WTC11 (cell line): Measurements from ENCODE around the gene TEAD1. TPM values are rescaled to one million over a fixed set of nuclear protein-coding genes. Genes with fewer than 3 reads are reported as not detected.
A peak's percentile ranks its signal among the peaks of the same experiment; 100 is the strongest.

Experiments used
- ATAC-seq: fragments of 200-7000 bp; cut with Tn5 transposase; 2 replicates; pipeline ENCODE4 v1.10.0; 2021; ENCODE audit warnings: mild to moderate bottlenecking, moderate library complexity
- CTCF ChIA-PET: fragments of 300-600 bp; sonication (Branson Sonifier 250); formaldehyde crosslinking; loops from one replicate; lab custom pipeline; 2021; ENCODE audit warnings: antibody characterized with exemption; lab: Charles Lee
- POLR2A ChIA-PET: fragments of 350-600 bp; sonication (Branson Sonifier 250); formaldehyde crosslinking; loops from one replicate; lab custom pipeline; 2021; ENCODE audit warnings: antibody characterized with exemption; lab: Charles Lee
- DNase-seq: peaks from one replicate; pipeline ENCODE4 v3.0.0; 2021; ENCODE audit warnings: low spot score
- H3K27ac Mint-ChIP-seq: 2 replicates; pipeline ENCODE4 v1.8.0; 2021; ENCODE audit warnings: mixed read lengths
- H3K27me3 Mint-ChIP-seq: 2 replicates; pipeline ENCODE4 v1.8.0; 2021; ENCODE audit warnings: low read depth, mild to moderate bottlenecking, moderate library complexity, mixed read lengths
- H3K36me3 Mint-ChIP-seq: 2 replicates; pipeline ENCODE4 v1.8.0; 2021; ENCODE audit warnings: mixed read lengths
- H3K4me1 Mint-ChIP-seq: 2 replicates; pipeline ENCODE4 v1.8.0; 2022; ENCODE audit warnings: mixed read lengths
- H3K4me3 Mint-ChIP-seq: 2 replicates; pipeline ENCODE4 v1.8.0; 2021; ENCODE audit warnings: mild to moderate bottlenecking, moderate library complexity, mixed read lengths
- H3K9me3 Mint-ChIP-seq: 2 replicates; pipeline ENCODE4 v1.8.0; 2021; ENCODE audit warnings: mixed read lengths
- CBFB ChIP-seq: sonication (generic); formaldehyde crosslinking; IDR thresholded peaks from 2 replicates; pipeline ENCODE4 v1.8.1; 2022; ENCODE audit warnings: mild to moderate bottlenecking, low read depth, missing genetic modification reagents
- CREM ChIP-seq: sonication (generic); formaldehyde crosslinking; IDR thresholded peaks from 2 replicates; pipeline ENCODE4 v1.8.1; 2022; ENCODE audit warnings: mild to moderate bottlenecking, missing genetic modification reagents, moderate library complexity
- ELF4 ChIP-seq: sonication (generic); formaldehyde crosslinking; IDR thresholded peaks from 2 replicates; pipeline ENCODE4 v1.8.1; 2022; ENCODE audit warnings: low read depth, mild to moderate bottlenecking, moderate library complexity, missing genetic modification reagents
- EMX1 ChIP-seq: fragments of 250-450 bp; sonication (Bioruptor Pico); IDR thresholded peaks from 2 replicates; pipeline ENCODE4 v1.8.0; 2021; ENCODE audit warnings: mild to moderate bottlenecking
- ESRRA ChIP-seq: sonication (generic); formaldehyde crosslinking; IDR thresholded peaks from 2 replicates; pipeline ENCODE4 v1.8.1; 2022; ENCODE audit warnings: mild to moderate bottlenecking, missing genetic modification reagents, borderline replicate concordance
- FOXK1 ChIP-seq: sonication (generic); formaldehyde crosslinking; IDR thresholded peaks from 2 replicates; pipeline ENCODE4 v1.8.0; 2022; ENCODE audit warnings: mild to moderate bottlenecking, moderate library complexity, missing genetic modification reagents
- GTF2I ChIP-seq: fragments of 250-450 bp; sonication (Bioruptor Pico); conservative IDR thresholded peaks from 2 replicates; pipeline ENCODE4 v1.4.0; 2021; ENCODE audit warnings: mild to moderate bottlenecking
- JUN ChIP-seq: sonication (generic); formaldehyde crosslinking; IDR thresholded peaks from 2 replicates; pipeline ENCODE4 v1.8.0; 2023; ENCODE audit warnings: mild to moderate bottlenecking, missing genetic modification reagents
- KAT7 ChIP-seq: sonication (generic); formaldehyde crosslinking; IDR thresholded peaks from 2 replicates; pipeline ENCODE4 v1.8.1; 2023; ENCODE audit warnings: missing genetic modification reagents, mild to moderate bottlenecking, borderline replicate concordance
- MXD4 ChIP-seq: fragments of 250-450 bp; sonication (Bioruptor Pico); IDR thresholded peaks from 2 replicates; pipeline ENCODE4 v1.8.0; 2021; ENCODE audit warnings: mild to moderate bottlenecking, moderate library complexity, borderline replicate concordance
- MYBL2 ChIP-seq: sonication (generic); formaldehyde crosslinking; IDR thresholded peaks from 2 replicates; pipeline ENCODE4 v1.8.1; 2023; ENCODE audit warnings: mild to moderate bottlenecking, moderate library complexity, missing genetic modification reagents
- NFYB ChIP-seq: sonication (generic); formaldehyde crosslinking; conservative IDR thresholded peaks from 2 replicates; pipeline ENCODE4 v1.8.0; 2022; ENCODE audit warnings: low read depth, missing genetic modification reagents
- PRRX2 ChIP-seq: fragments of 250-450 bp; sonication (Bioruptor Pico); IDR thresholded peaks from 2 replicates; pipeline ENCODE4 v1.8.0; 2021; ENCODE audit warnings: mild to moderate bottlenecking
- TCF7 ChIP-seq: sonication (generic); formaldehyde crosslinking; IDR thresholded peaks from 2 replicates; pipeline ENCODE4 v1.8.0; 2022; ENCODE audit warnings: mild to moderate bottlenecking, low read depth, missing genetic modification reagents, moderate library complexity
- TEAD1 ChIP-seq: sonication (generic); formaldehyde crosslinking; IDR thresholded peaks from 2 replicates; pipeline ENCODE4 v1.8.0; 2022; ENCODE audit warnings: mild to moderate bottlenecking, missing genetic modification reagents
- ZNF138 ChIP-seq: sonication (generic); formaldehyde crosslinking; conservative IDR thresholded peaks from 2 replicates; pipeline ENCODE4 v1.8.1; 2022; ENCODE audit warnings: mild to moderate bottlenecking, moderate library complexity, missing genetic modification reagents
- ZNF232 ChIP-seq: sonication (generic); formaldehyde crosslinking; IDR thresholded peaks from 2 replicates; pipeline ENCODE4 v1.8.0; 2022; ENCODE audit warnings: mild to moderate bottlenecking, missing genetic modification reagents
- ZNF396 ChIP-seq: fragments of 250-450 bp; sonication (Bioruptor Pico); IDR thresholded peaks from 2 replicates; pipeline ENCODE4 v1.8.0; 2021; ENCODE audit warnings: mild to moderate bottlenecking, moderate library complexity, borderline replicate concordance
- ZNF416 ChIP-seq: fragments of 250-450 bp; sonication (Bioruptor Pico); IDR thresholded peaks from 2 replicates; pipeline ENCODE4 v1.9.0; 2021; ENCODE audit warnings: mild to moderate bottlenecking, inconsistent platforms
- total RNA-seq: library from RNA; stranded (reverse); gene quantifications from 3 replicates; pipeline ENCODE4 v1.2.3, GENCODE V29; 2021
- TF ChIP-seq, protein P1 (sequence below): sonication (generic); formaldehyde crosslinking; IDR thresholded peaks from 2 replicates; pipeline ENCODE4 v1.8.1; 2022; ENCODE audit warnings: mild to moderate bottlenecking, moderate library complexity, missing genetic modification reagents
- TF ChIP-seq, protein P2 (sequence below): sonication (generic); formaldehyde crosslinking; IDR thresholded peaks from 2 replicates; pipeline ENCODE4 v1.8.0; 2023; ENCODE audit warnings: missing genetic modification reagents
- TF ChIP-seq, protein P3 (sequence below): sonication (generic); formaldehyde crosslinking; IDR thresholded peaks from 2 replicates; pipeline ENCODE4 v1.8.1; 2023; ENCODE audit warnings: mild to moderate bottlenecking, missing genetic modification reagents
- TF ChIP-seq, protein P4 (sequence below): sonication (generic); formaldehyde crosslinking; IDR thresholded peaks from 2 replicates; pipeline ENCODE4 v1.8.0; 2022; ENCODE audit warnings: mild to moderate bottlenecking, missing genetic modification reagents
- TF ChIP-seq, protein P5 (sequence below): fragments of 250-450 bp; sonication (Bioruptor Pico); IDR thresholded peaks from 2 replicates; pipeline ENCODE4 v1.9.0; 2021; ENCODE audit warnings: mild to moderate bottlenecking
- TF ChIP-seq, protein P6 (sequence below): sonication (generic); formaldehyde crosslinking; IDR thresholded peaks from 2 replicates; pipeline ENCODE4 v1.8.1; 2023; ENCODE audit warnings: mild to moderate bottlenecking, missing genetic modification reagents, moderate library complexity
- TF ChIP-seq, protein P7 (sequence below): fragments of 200-600 bp; IDR thresholded peaks from 2 replicates; pipeline ENCODE4 v1.8.0; 2022; ENCODE audit warnings: antibody characterized with exemption

The TEAD1 gene
- total RNA-seq, 1 experiment from 2014 or later = 79.9 TPM

DNA sequence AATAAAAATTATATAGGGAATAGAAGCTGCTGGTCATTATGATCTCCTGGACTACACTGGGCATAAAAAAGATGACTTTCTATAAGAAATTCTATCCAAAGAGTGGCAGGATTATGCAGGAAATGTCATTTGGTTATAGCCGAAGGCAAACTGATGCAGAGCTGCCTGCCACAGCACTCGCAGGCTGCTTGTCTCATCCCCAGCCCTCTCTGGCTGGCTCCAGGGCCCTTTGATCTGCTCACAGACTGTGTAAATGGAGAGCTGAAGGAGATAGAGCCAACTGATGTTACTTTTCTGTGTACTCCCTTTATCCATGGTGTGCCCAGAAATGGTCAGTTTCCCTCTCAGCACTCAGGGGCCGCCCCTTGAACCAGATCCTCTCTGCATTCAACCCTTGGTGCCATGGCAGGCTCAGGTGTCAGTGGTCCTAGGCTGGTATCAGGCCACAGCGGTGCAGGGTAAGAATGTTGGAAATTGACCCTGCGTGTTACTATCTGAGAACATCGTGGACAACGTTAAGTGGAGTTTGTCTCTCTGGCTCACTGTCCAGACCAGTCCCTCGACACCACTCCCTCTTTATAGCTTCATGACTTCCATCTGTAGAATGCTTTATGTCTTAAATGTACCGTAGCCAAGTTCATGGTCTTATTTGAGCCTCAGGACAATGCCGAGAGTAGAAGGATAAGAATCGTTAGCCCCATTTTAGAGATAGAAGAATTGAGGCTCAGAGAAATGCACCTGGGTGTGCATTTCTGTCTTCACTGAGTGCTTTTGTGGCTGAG, 27.8 kb downstream of the TEAD1 start:
- Mint-ChIP-seq H3K27me3 (no peaks in the 10 kb centered on the region), H3K4me1 (peaks cover 92% of the 10 kb centered on the region), H3K27ac (no peak overlapping the region), H3K9me3 (no peaks in the 10 kb centered on the region), H3K4me3 (no peak overlapping the region), H3K36me3 (no peaks in the 10 kb centered on the region)
- TF ChIP-seq, protein P1, sequence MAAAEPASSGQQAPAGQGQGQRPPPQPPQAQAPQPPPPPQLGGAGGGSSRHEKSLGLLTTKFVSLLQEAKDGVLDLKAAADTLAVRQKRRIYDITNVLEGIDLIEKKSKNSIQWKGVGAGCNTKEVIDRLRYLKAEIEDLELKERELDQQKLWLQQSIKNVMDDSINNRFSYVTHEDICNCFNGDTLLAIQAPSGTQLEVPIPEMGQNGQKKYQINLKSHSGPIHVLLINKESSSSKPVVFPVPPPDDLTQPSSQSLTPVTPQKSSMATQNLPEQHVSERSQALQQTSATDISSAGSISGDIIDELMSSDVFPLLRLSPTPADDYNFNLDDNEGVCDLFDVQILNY (CRISPR knock-in tag) = no peak
- no peak for TF ChIP-seq ZNF396 (CRISPR knock-in tag)
- TF ChIP-seq ESRRA (CRISPR knock-in tag) = no peak
- no peak for TF ChIP-seq CBFB (CRISPR knock-in tag)
- TF ChIP-seq TCF7 = no peak
- TF ChIP-seq PRRX2 (CRISPR knock-in tag) = no peak
- no peak for TF ChIP-seq ZNF138 (CRISPR knock-in tag)
- no peak for TF ChIP-seq FOXK1 (CRISPR knock-in tag)
- TF ChIP-seq, protein P2, sequence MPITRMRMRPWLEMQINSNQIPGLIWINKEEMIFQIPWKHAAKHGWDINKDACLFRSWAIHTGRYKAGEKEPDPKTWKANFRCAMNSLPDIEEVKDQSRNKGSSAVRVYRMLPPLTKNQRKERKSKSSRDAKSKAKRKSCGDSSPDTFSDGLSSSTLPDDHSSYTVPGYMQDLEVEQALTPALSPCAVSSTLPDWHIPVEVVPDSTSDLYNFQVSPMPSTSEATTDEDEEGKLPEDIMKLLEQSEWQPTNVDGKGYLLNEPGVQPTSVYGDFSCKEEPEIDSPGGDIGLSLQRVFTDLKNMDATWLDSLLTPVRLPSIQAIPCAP (CRISPR knock-in tag) = no peak
- no peak for TF ChIP-seq GTF2I (CRISPR knock-in tag)
- no peak for TF ChIP-seq ZNF416 (CRISPR knock-in tag)
- CTCF ChIA-PET = interaction anchor here (1.2 kb wide), 1 partner anchor 212 kb away, joined by 3 read pairs; no protein-coding TSS in a partner anchor
- POLR2A ChIA-PET = interaction anchor here (0.9 kb wide), 1 partner anchor 21 kb away, joined by 4 read pairs; no protein-coding TSS in a partner anchor
- no peak for ATAC-seq
- DNase-seq = no peak

DNA sequence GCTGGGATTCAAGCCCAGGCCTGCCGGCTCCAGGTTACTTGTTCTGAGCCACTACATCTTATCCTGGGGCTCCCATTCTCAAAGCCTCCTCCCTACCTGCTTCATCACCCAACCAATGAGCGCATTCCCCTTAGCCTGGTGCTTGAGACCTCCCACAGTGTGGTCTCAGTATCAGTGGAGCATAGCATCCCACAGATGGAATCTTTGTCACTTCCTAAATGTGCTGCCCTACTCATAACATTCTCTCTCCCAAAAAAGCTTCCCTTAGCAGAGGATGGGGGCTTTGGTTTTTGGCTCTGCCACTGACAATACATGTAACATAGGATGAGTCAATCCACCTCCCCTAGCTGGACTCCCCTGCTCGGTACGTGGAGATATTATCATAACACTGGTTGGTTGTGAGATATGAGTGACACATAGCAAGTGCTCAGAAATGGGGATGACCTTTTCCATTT, 28.8 kb downstream of the TEAD1 start:
- TF ChIP-seq, protein P3, sequence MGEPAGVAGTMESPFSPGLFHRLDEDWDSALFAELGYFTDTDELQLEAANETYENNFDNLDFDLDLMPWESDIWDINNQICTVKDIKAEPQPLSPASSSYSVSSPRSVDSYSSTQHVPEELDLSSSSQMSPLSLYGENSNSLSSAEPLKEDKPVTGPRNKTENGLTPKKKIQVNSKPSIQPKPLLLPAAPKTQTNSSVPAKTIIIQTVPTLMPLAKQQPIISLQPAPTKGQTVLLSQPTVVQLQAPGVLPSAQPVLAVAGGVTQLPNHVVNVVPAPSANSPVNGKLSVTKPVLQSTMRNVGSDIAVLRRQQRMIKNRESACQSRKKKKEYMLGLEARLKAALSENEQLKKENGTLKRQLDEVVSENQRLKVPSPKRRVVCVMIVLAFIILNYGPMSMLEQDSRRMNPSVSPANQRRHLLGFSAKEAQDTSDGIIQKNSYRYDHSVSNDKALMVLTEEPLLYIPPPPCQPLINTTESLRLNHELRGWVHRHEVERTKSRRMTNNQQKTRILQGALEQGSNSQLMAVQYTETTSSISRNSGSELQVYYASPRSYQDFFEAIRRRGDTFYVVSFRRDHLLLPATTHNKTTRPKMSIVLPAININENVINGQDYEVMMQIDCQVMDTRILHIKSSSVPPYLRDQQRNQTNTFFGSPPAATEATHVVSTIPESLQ (CRISPR knock-in tag) = no peak
- no peak for TF ChIP-seq GTF2I (CRISPR knock-in tag)
- TF ChIP-seq, protein P4, sequence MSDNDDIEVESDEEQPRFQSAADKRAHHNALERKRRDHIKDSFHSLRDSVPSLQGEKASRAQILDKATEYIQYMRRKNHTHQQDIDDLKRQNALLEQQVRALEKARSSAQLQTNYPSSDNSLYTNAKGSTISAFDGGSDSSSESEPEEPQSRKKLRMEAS (CRISPR knock-in tag) = no peak
- TF ChIP-seq CREM (CRISPR knock-in tag) = no peak
- TF ChIP-seq NFYB (CRISPR knock-in tag) = no peak
- TF ChIP-seq TEAD1 (CRISPR knock-in tag) = no peak
- TF ChIP-seq MXD4 (CRISPR knock-in tag) = no peak
- TF ChIP-seq ZNF232 (CRISPR knock-in tag) = no peak
- no peaks in the 10 kb centered on the region for H3K36me3 Mint-ChIP-seq
- peak; percentile 52 for ATAC-seq
- CTCF ChIA-PET = interaction anchor here (1.2 kb wide), 1 partner anchor 211 kb away, joined by 3 read pairs; no protein-coding TSS in a partner anchor
- H3K4me3 Mint-ChIP-seq = no peak overlapping the region
- peak overlapping the region; percentile 16; the same call in 1 of the 2 replicates for H3K27ac Mint-ChIP-seq
- no peak for DNase-seq
- H3K27me3 Mint-ChIP-seq = no peaks in the 10 kb centered on the region
- POLR2A ChIA-PET = no interaction called here
- H3K9me3 Mint-ChIP-seq = no peaks in the 10 kb centered on the region
- H3K4me1 Mint-ChIP-seq = peaks cover 92% of the 10 kb centered on the region

DNA sequence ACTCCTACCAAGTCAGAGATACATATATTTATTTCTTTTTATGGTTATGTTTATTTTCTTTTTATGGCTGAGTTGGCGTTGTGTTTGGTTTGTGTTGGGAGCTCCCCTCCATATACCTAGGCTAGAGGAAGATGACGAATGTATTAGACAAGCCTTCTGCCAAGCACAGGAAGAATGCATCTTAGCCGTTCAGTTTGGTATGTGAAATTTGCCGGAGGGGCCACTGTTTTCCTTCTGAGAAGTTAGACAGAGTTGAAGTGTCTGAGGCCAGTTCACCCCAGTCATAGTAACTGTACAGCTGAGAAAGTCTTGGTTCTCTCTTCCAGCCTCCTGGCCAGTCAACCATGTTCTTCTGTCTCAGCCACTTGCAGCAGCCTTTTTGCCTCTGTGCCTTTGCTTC, 29.8 kb downstream of the TEAD1 start:
- Mint-ChIP-seq H3K36me3 (no peaks in the 10 kb centered on the region), H3K4me3 (no peak overlapping the region), H3K9me3 (no peaks in the 10 kb centered on the region), H3K27me3 (no peaks in the 10 kb centered on the region), H3K27ac (no peak overlapping the region), H3K4me1 (peaks cover 85% of the 10 kb centered on the region)
- ChIA-PET CTCF (interaction anchor here (1.2 kb wide), 1 partner anchor 294 kb away, joined by 3 read pairs; no protein-coding TSS in a partner anchor), POLR2A (no interaction called here)
- no peak for DNase-seq
- ATAC-seq = no peak
- no peak for TF ChIP-seq MYBL2 (CRISPR knock-in tag)
- no peak for TF ChIP-seq KAT7 (CRISPR knock-in tag)
- TF ChIP-seq, protein P5, sequence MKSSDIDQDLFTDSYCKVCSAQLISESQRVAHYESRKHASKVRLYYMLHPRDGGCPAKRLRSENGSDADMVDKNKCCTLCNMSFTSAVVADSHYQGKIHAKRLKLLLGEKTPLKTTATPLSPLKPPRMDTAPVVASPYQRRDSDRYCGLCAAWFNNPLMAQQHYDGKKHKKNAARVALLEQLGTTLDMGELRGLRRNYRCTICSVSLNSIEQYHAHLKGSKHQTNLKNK (CRISPR knock-in tag) = no peak
- TF ChIP-seq, protein P6, sequence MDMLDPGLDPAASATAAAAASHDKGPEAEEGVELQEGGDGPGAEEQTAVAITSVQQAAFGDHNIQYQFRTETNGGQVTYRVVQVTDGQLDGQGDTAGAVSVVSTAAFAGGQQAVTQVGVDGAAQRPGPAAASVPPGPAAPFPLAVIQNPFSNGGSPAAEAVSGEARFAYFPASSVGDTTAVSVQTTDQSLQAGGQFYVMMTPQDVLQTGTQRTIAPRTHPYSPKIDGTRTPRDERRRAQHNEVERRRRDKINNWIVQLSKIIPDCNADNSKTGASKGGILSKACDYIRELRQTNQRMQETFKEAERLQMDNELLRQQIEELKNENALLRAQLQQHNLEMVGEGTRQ (CRISPR knock-in tag) = no peak
- TF ChIP-seq NFYB (CRISPR knock-in tag) = no peak
- no peak for TF ChIP-seq ZNF232 (CRISPR knock-in tag)
- TF ChIP-seq EMX1 (CRISPR knock-in tag) = no peak
- TF ChIP-seq, protein P7, sequence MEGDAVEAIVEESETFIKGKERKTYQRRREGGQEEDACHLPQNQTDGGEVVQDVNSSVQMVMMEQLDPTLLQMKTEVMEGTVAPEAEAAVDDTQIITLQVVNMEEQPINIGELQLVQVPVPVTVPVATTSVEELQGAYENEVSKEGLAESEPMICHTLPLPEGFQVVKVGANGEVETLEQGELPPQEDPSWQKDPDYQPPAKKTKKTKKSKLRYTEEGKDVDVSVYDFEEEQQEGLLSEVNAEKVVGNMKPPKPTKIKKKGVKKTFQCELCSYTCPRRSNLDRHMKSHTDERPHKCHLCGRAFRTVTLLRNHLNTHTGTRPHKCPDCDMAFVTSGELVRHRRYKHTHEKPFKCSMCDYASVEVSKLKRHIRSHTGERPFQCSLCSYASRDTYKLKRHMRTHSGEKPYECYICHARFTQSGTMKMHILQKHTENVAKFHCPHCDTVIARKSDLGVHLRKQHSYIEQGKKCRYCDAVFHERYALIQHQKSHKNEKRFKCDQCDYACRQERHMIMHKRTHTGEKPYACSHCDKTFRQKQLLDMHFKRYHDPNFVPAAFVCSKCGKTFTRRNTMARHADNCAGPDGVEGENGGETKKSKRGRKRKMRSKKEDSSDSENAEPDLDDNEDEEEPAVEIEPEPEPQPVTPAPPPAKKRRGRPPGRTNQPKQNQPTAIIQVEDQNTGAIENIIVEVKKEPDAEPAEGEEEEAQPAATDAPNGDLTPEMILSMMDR = no peak
- no peak for TF ChIP-seq ELF4
- no peak for TF ChIP-seq ZNF396 (CRISPR knock-in tag)
- TF ChIP-seq JUN (CRISPR knock-in tag) = no peak
